HEK293 (cell line): ENCODE results near the gene CCDC102B.

Experiments
- CTCF ChIA-PET: fragments of 350-600 bp; formaldehyde crosslinking; extraction: SDS; loops from one replicate; lab custom pipeline; 2021; ENCODE audit warnings: antibody characterized with exemption; lab: Yijun Ruan, JAX
- POLR2A ChIA-PET: fragments of 300-600 bp; formaldehyde crosslinking; extraction: SDS; loops from one replicate; lab custom pipeline; 2020; ENCODE audit warnings: antibody characterized with exemption, inconsistent platforms; lab: Yijun Ruan, JAX
- H3K27ac ChIP-seq: fragments of 200-500 bp; sonication (Bioruptor generic); 2 replicates; pipeline ENCODE4 v1.5.1; 2014; ENCODE audit warnings: low read depth, low read length, control low read depth, inconsistent platforms; ENCODE audit errors: extremely low read depth
- H3K36me3 ChIP-seq, 2 experiments: fragments of 200-500 bp in 1 of 2; sonication (Bioruptor generic) in 1 of 2; 1 replicate in 1 of 2; 2 replicates in 1 of 2; pipeline ENCODE4 v1.5.1; 2014 to 2017; ENCODE audit warnings: inconsistent platforms in 2 of 2, low read length in 2 of 2; ENCODE audit not compliant: control insufficient read depth in 2 of 2, insufficient read depth in 1 of 2
- H3K4me1 ChIP-seq: fragments of 200-500 bp; sonication (Bioruptor generic); 2 replicates; pipeline ENCODE4 v1.5.1; 2014; ENCODE audit warnings: mild to moderate bottlenecking, low read length, inconsistent platforms; ENCODE audit not compliant: control insufficient read depth, insufficient read depth
- H3K4me3 ChIP-seq: 2 replicates; pipeline ENCODE4 v1.5.1; 2011; ENCODE audit warnings: low read depth, mild to moderate bottlenecking, control low read depth, low read length, moderate library complexity
- H3K9me3 ChIP-seq: fragments of 200-500 bp; sonication (Bioruptor generic); 2 replicates; pipeline ENCODE4 v1.5.1; 2014; ENCODE audit warnings: low read depth, low read length, inconsistent platforms; ENCODE audit not compliant: control insufficient read depth, insufficient read depth
- GLIS1 ChIP-seq: fragments of 450-650 bp; formaldehyde crosslinking; IDR thresholded peaks from 2 replicates; pipeline ENCODE4 v1.5.1; 2016; ENCODE audit warnings: missing biosample characterization, missing genetic modification characterization
- HOXC10 ChIP-seq: sonication (generic); formaldehyde crosslinking; IDR thresholded peaks from 2 replicates; pipeline ENCODE4 v1.8.1; 2023; ENCODE audit warnings: mild to moderate bottlenecking, missing genetic modification reagents
- PATZ1 ChIP-seq: fragments of 450-650 bp; formaldehyde crosslinking; IDR thresholded peaks from 2 replicates; pipeline ENCODE4 v1.5.1; 2016; ENCODE audit warnings: missing biosample characterization, missing genetic modification characterization
- REPIN1 ChIP-seq: fragments of 450-650 bp; formaldehyde crosslinking; IDR thresholded peaks from 2 replicates; pipeline ENCODE4 v1.5.1; 2017; ENCODE audit warnings: missing biosample characterization, missing genetic modification characterization, low read depth
- SALL2 ChIP-seq: fragments of 450-650 bp; formaldehyde crosslinking; IDR thresholded peaks from 2 replicates; pipeline ENCODE4 v1.5.0; 2017; ENCODE audit warnings: missing biosample characterization, mild to moderate bottlenecking, missing genetic modification characterization, borderline replicate concordance
- SETDB1 ChIP-seq: IDR thresholded peaks from one replicate; pipeline ENCODE4 v1.6.1; 2017; ENCODE audit warnings: mild to moderate bottlenecking, low read length, moderate library complexity, mixed read lengths; ENCODE audit not compliant: insufficient read length
- SP7 ChIP-seq: fragments of 450-650 bp; formaldehyde crosslinking; IDR thresholded peaks from 2 replicates; pipeline ENCODE4 v1.5.1; 2016; ENCODE audit warnings: missing biosample characterization, missing genetic modification characterization
- ZBTB48 ChIP-seq: fragments of 450-650 bp; formaldehyde crosslinking; IDR thresholded peaks from 2 replicates; pipeline ENCODE4 v1.5.1; 2016; ENCODE audit warnings: missing biosample characterization, missing genetic modification characterization
- ZNF19 ChIP-seq: fragments of 450-650 bp; formaldehyde crosslinking; IDR thresholded peaks from 2 replicates; pipeline ENCODE4; 2016; ENCODE audit warnings: missing biosample characterization, missing genetic modification characterization, low read depth
- ZNF211 ChIP-seq: fragments of 450-650 bp; formaldehyde crosslinking; IDR thresholded peaks from 2 replicates; pipeline ENCODE4 v1.5.1; 2016; ENCODE audit warnings: low read depth, missing biosample characterization, missing genetic modification characterization
- ZNF23 ChIP-seq: fragments of 450-650 bp; formaldehyde crosslinking; IDR thresholded peaks from 2 replicates; pipeline ENCODE4 v1.5.1; 2016; ENCODE audit warnings: missing biosample characterization, missing genetic modification characterization, borderline replicate concordance
- ZNF311 ChIP-seq: fragments of 450-650 bp; formaldehyde crosslinking; IDR thresholded peaks from 2 replicates; pipeline ENCODE4 v1.5.1; 2017; ENCODE audit warnings: missing biosample characterization, missing genetic modification characterization, borderline replicate concordance
- ZNF416 ChIP-seq: fragments of 450-650 bp; formaldehyde crosslinking; IDR thresholded peaks from 2 replicates; pipeline ENCODE4 v1.5.1; 2016; ENCODE audit warnings: missing biosample characterization, missing genetic modification characterization
- ZNF501 ChIP-seq: fragments of 450-650 bp; formaldehyde crosslinking; IDR thresholded peaks from 2 replicates; pipeline ENCODE4 v1.5.1; 2016; ENCODE audit warnings: missing biosample characterization, missing genetic modification characterization
- ZNF514 ChIP-seq: fragments of 450-650 bp; formaldehyde crosslinking; IDR thresholded peaks from 2 replicates; pipeline ENCODE4 v1.5.1; 2016; ENCODE audit warnings: missing biosample characterization, missing genetic modification characterization
- ZNF529 ChIP-seq: fragments of 450-650 bp; formaldehyde crosslinking; IDR thresholded peaks from 2 replicates; pipeline ENCODE4 v1.5.1; 2017; ENCODE audit warnings: missing genetic modification characterization, missing biosample characterization; ENCODE audit not compliant: insufficient replicate concordance
- ZNF670 ChIP-seq: fragments of 450-650 bp; formaldehyde crosslinking; IDR thresholded peaks from 2 replicates; pipeline ENCODE4 v1.5.1; 2016; ENCODE audit warnings: missing biosample characterization, missing genetic modification characterization, low read depth
- ZNF701 ChIP-seq: fragments of 450-650 bp; formaldehyde crosslinking; IDR thresholded peaks from 2 replicates; pipeline ENCODE4 v1.5.1; 2016; ENCODE audit warnings: missing biosample characterization, missing genetic modification characterization
- TF ChIP-seq, protein P1 (sequence below): fragments of 450-650 bp; formaldehyde crosslinking; IDR thresholded peaks from 2 replicates; pipeline ENCODE4 v1.5.1; 2016; ENCODE audit warnings: missing biosample characterization, missing genetic modification characterization, borderline replicate concordance
- TF ChIP-seq, protein P2 (sequence below): fragments of 450-650 bp; formaldehyde crosslinking; IDR thresholded peaks from 2 replicates; pipeline ENCODE4 v1.5.1; 2016; ENCODE audit warnings: missing biosample characterization, missing genetic modification characterization, low read depth
- TF ChIP-seq, protein P3 (sequence below): fragments of 450-650 bp; formaldehyde crosslinking; IDR thresholded peaks from 2 replicates; pipeline ENCODE4 v1.5.1; 2016; ENCODE audit warnings: missing biosample characterization, missing genetic modification characterization
- TF ChIP-seq, protein P4 (sequence below): fragments of 450-650 bp; formaldehyde crosslinking; IDR thresholded peaks from 2 replicates; pipeline ENCODE4 v1.5.1; 2017; ENCODE audit warnings: missing biosample characterization, missing genetic modification characterization

The CCDC102B gene

DNA sequence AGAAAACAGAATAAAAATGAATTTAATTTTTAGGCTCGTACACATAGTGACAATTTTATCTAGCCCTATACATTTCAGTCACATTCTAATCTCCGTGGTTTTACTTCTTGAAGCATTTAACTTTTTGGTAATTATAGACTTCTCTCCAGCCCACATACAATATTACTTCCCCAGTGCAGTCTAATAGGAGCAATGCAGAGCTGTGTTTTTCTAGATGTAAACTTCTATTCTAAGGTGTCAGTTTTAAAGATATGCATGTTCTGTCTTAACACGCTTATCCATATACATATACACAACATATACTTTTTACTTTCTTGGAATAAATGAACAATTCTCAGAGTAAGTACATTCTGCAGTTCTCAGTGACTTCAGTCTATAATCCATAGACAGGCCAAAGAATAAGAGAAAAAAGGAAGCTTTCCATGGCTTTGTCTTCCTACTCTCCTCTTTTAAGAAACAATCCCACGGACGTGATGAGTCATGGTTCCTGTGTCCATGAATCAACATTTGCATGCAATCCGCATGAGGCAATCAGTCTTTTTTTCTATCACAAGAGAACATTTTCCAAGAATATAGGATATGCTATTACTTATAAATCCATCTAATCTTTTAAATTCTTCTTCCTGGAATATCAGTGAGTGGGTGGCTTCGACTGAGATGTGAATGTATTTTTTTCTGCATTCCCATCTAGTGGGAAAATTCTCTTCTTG lies 42.8 kb downstream of the CCDC102B start:
- Histone ChIP-seq H3K36me3 (no peaks in the 10 kb centered on the region), H3K27ac (no peak overlapping the region), H3K4me1 (no peaks in the 10 kb centered on the region; the same call in 1 of the 2 replicates), H3K9me3 (no peaks in the 10 kb centered on the region), H3K4me3 (no peak overlapping the region)
- POLR2A ChIA-PET = no interaction called here
- CTCF ChIA-PET = no interaction called here
- TF ChIP-seq SALL2 (no peak), ZNF19 (no peak), ZNF670 (tag by site-specific recombination) (no peak), ZNF211 (tag by site-specific recombination) (no peak), ZNF501 (tag by site-specific recombination) (no peak), GLIS1 (tag by site-specific recombination) (no peak), ZNF529 (tag by site-specific recombination) (no peak), PATZ1 (no peak), SP7 (no peak), ZNF701 (no peak)
- TF ChIP-seq, protein P1, sequence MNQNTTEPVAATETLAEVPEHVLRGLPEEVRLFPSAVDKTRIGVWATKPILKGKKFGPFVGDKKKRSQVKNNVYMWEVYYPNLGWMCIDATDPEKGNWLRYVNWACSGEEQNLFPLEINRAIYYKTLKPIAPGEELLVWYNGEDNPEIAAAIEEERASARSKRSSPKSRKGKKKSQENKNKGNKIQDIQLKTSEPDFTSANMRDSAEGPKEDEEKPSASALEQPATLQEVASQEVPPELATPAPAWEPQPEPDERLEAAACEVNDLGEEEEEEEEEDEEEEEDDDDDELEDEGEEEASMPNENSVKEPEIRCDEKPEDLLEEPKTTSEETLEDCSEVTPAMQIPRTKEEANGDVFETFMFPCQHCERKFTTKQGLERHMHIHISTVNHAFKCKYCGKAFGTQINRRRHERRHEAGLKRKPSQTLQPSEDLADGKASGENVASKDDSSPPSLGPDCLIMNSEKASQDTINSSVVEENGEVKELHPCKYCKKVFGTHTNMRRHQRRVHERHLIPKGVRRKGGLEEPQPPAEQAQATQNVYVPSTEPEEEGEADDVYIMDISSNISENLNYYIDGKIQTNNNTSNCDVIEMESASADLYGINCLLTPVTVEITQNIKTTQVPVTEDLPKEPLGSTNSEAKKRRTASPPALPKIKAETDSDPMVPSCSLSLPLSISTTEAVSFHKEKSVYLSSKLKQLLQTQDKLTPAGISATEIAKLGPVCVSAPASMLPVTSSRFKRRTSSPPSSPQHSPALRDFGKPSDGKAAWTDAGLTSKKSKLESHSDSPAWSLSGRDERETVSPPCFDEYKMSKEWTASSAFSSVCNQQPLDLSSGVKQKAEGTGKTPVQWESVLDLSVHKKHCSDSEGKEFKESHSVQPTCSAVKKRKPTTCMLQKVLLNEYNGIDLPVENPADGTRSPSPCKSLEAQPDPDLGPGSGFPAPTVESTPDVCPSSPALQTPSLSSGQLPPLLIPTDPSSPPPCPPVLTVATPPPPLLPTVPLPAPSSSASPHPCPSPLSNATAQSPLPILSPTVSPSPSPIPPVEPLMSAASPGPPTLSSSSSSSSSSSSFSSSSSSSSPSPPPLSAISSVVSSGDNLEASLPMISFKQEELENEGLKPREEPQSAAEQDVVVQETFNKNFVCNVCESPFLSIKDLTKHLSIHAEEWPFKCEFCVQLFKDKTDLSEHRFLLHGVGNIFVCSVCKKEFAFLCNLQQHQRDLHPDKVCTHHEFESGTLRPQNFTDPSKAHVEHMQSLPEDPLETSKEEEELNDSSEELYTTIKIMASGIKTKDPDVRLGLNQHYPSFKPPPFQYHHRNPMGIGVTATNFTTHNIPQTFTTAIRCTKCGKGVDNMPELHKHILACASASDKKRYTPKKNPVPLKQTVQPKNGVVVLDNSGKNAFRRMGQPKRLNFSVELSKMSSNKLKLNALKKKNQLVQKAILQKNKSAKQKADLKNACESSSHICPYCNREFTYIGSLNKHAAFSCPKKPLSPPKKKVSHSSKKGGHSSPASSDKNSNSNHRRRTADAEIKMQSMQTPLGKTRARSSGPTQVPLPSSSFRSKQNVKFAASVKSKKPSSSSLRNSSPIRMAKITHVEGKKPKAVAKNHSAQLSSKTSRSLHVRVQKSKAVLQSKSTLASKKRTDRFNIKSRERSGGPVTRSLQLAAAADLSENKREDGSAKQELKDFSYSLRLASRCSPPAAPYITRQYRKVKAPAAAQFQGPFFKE (tag by site-specific recombination) = no peak
- TF ChIP-seq, protein P2, sequence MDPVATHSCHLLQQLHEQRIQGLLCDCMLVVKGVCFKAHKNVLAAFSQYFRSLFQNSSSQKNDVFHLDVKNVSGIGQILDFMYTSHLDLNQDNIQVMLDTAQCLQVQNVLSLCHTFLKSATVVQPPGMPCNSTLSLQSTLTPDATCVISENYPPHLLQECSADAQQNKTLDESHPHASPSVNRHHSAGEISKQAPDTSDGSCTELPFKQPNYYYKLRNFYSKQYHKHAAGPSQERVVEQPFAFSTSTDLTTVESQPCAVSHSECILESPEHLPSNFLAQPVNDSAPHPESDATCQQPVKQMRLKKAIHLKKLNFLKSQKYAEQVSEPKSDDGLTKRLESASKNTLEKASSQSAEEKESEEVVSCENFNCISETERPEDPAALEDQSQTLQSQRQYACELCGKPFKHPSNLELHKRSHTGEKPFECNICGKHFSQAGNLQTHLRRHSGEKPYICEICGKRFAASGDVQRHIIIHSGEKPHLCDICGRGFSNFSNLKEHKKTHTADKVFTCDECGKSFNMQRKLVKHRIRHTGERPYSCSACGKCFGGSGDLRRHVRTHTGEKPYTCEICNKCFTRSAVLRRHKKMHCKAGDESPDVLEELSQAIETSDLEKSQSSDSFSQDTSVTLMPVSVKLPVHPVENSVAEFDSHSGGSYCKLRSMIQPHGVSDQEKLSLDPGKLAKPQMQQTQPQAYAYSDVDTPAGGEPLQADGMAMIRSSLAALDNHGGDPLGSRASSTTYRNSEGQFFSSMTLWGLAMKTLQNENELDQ = no peak

GRCh38 chr18:68841301-68841700 lies 43.4 kb downstream of the CCDC102B start:
- CTCF ChIA-PET = interaction anchor here (0.7 to 1.0 kb wide), 2 partner anchors 14 to 613 kb away, joined by 3 to 5 read pairs; no protein-coding TSS in a partner anchor
- no peaks in the 10 kb centered on the region for H3K36me3 ChIP-seq
- POLR2A ChIA-PET = no interaction called here
- no peaks in the 10 kb centered on the region for H3K9me3 ChIP-seq
- H3K4me3 ChIP-seq = no peak overlapping the region
- H3K27ac ChIP-seq = no peak overlapping the region
- H3K4me1 ChIP-seq = no peaks in the 10 kb centered on the region; the same call in 1 of the 2 replicates
- TF ChIP-seq ZNF416 (tag by site-specific recombination) (no peak), ZNF311 (tag by site-specific recombination) (no peak), SETDB1 (no peak), HOXC10 (CRISPR knock-in tag) (no peak), REPIN1 (tag by site-specific recombination) (no peak), ZNF514 (tag by site-specific recombination) (no peak), SP7 (no peak), ZNF23 (no peak), ZBTB48 (no peak)
- TF ChIP-seq, protein P3, sequence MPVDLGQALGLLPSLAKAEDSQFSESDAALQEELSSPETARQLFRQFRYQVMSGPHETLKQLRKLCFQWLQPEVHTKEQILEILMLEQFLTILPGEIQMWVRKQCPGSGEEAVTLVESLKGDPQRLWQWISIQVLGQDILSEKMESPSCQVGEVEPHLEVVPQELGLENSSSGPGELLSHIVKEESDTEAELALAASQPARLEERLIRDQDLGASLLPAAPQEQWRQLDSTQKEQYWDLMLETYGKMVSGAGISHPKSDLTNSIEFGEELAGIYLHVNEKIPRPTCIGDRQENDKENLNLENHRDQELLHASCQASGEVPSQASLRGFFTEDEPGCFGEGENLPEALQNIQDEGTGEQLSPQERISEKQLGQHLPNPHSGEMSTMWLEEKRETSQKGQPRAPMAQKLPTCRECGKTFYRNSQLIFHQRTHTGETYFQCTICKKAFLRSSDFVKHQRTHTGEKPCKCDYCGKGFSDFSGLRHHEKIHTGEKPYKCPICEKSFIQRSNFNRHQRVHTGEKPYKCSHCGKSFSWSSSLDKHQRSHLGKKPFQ (tag by site-specific recombination) = no peak
- TF ChIP-seq, protein P4, sequence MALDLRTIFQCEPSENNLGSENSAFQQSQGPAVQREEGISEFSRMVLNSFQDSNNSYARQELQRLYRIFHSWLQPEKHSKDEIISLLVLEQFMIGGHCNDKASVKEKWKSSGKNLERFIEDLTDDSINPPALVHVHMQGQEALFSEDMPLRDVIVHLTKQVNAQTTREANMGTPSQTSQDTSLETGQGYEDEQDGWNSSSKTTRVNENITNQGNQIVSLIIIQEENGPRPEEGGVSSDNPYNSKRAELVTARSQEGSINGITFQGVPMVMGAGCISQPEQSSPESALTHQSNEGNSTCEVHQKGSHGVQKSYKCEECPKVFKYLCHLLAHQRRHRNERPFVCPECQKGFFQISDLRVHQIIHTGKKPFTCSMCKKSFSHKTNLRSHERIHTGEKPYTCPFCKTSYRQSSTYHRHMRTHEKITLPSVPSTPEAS = no peak
